M059J (cell line): ENCODE measurements around the gene ATP11C. TPM values are rescaled to one million over a fixed set of nuclear protein-coding genes. Genes with fewer than 3 reads are reported as not detected.
"Not testable (repeated sequence)": the region's sequence is repeated elsewhere in the genome, so short reads cannot be mapped to it uniquely, and the experiment has no call there.

Experiments used
- DNase-seq: peaks from one replicate; pipeline ENCODE4 v3.0.0-alpha.2; 2012; ENCODE audit warnings: low read depth
- total RNA-seq: library from RNA; depleted of rRNA; stranded (reverse); fragments of >200 nt; shearing (Covaris generic); gene quantifications from 2 replicates; pipeline ENCODE4 v1.2.3, GENCODE V29; 2014; rRNA removed

Gene ATP11C
- 41.0 and 46.3 TPM in 2 replicates for total RNA-seq

- peak; percentile 92 for DNase-seq
Observed at GRCh38 chrX:139932901-139933796, at the start of gene ATP11C. Gene ATP11C (minus strand): TSS chrX:139933053. CDS start chrX:139932042, 1,011 bp downstream.

- no peak for DNase-seq
Observed at GRCh38 chrX:139974471-139974870, 41.6 kb upstream of the ATP11C start.

- no peak for DNase-seq
Observed at GRCh38 chrX:139972629-139973624, 40.1 kb upstream of the ATP11C start.

- no peak for DNase-seq
Observed at GRCh38 chrX:139972113-139972512, 39.3 kb upstream of the ATP11C start.

GRCh38 chrX:139971394-139971749 is 38.5 kb upstream of the ATP11C start:
- DNase-seq = peak; percentile 2

- DNase-seq = no peak
Observed at GRCh38 chrX:139969286-139969685, 36.4 kb upstream of the ATP11C start.

- DNase-seq = no peak
Observed at GRCh38 chrX:139967750-139968149, 34.9 kb upstream of the ATP11C start.

- peak; percentile 15 for DNase-seq
Observed at GRCh38 chrX:139967300-139967699, 34.4 kb upstream of the ATP11C start.

- DNase-seq = not testable (repeated sequence)
Observed at GRCh38 chrX:139966159-139966558, 33.3 kb upstream of the ATP11C start.

- no peak for DNase-seq
Observed at GRCh38 chrX:139965421-139965820, 32.6 kb upstream of the ATP11C start, which contains the start of gene CXorf66. Gene CXorf66 (minus strand): TSS chrX:139965521. CDS start chrX:139965496, 25 bp downstream.

- DNase-seq = not testable (repeated sequence)
Observed at GRCh38 chrX:139961091-139961490, 28.2 kb upstream of the ATP11C start.

- peak; percentile 39 for DNase-seq
Observed at GRCh38 chrX:139949703-139950102, 16.9 kb upstream of the ATP11C start.

- DNase-seq = no peak
Observed at GRCh38 chrX:139945075-139945474, 12.2 kb upstream of the ATP11C start.

- DNase-seq = peak; percentile 6
Observed at GRCh38 chrX:139936259-139936658, 3.4 kb upstream of the ATP11C start.

GRCh38 chrX:139933904-139934303 is 1.1 kb upstream of the ATP11C start:
- no peak for DNase-seq

- peak; percentile 59 for DNase-seq
Observed at GRCh38 chrX:139932073-139932900, 566 bp downstream of the ATP11C start.

GRCh38 chrX:139931646-139932072 is 1.2 kb downstream of the ATP11C start:
- no peak for DNase-seq

- peak; percentile 29 for DNase-seq
Observed at GRCh38 chrX:139930916-139931645, 1.8 kb downstream of the ATP11C start.

- no peak for DNase-seq
Observed at GRCh38 chrX:139930401-139930800, 2.5 kb downstream of the ATP11C start.

GRCh38 chrX:139929876-139930275 is 3.0 kb downstream of the ATP11C start:
- DNase-seq = no peak
